ENCODE results near the gene TSPAN32. TPM values are rescaled to one million over a fixed set of nuclear protein-coding genes. Genes with fewer than 3 reads are reported as not detected.

TSPAN32 gene
- total and polyA plus RNA-seq, 2 donors (not counting 3 experiments of a cell fraction or from before 2014, with no cell fraction given), result not detected

GRCh38 chr11:2267306-2267850, 34.4 kb upstream of the TSPAN32 start:
- no peak for FAIRE-seq
- Histone ChIP-seq H3K79me2 (ENCODE audit: control insufficient read depth, insufficient read depth, low read length) (no peaks in the 10 kb centered on the region), H3K4me1 (ENCODE audit: control insufficient read depth, extremely low read depth, insufficient read depth, low read length) (no peaks in the 10 kb centered on the region), H3K9ac (replicated peaks; ENCODE audit: extremely low read depth, insufficient read depth, low read length) (no peak overlapping the region), H3K36me3 (ENCODE audit: control insufficient read depth in 2 of 2, extremely low read depth in 1 of 2, insufficient read depth in 2 of 2, low read length in 2 of 2) (no peaks in the 10 kb centered on the region), H3K27me3 (ENCODE audit: control insufficient read depth in 2 of 2, insufficient read depth in 2 of 2, low read length in 2 of 2) (peaks cover 30 to 37% of the 10 kb centered on the region in 2 experiments), H3K9me3 (replicated peaks; ENCODE audit: control insufficient read depth, insufficient read depth, low read length) (no peaks in the 10 kb centered on the region), H3K4me2 (ENCODE audit: insufficient read depth, low read length) (no peak overlapping the region), H4K20me1 (replicated peaks; ENCODE audit: control insufficient read depth, extremely low read depth, insufficient read depth, low read length) (no peaks in the 10 kb centered on the region), H2AFZ (ENCODE audit: low read depth, low read length) (no peak overlapping the region), H3K27ac (ENCODE audit: insufficient read depth, low read depth, low read length) (no peak overlapping the region), H3K4me3 (replicated peaks in 1 of 3; ENCODE audit: insufficient read depth in 1 of 3, low read depth in 1 of 3, low read length in 3 of 3) (no peak overlapping the region), H3K9me1 (replicated peaks; ENCODE audit: control insufficient read depth, extremely low read depth, insufficient read depth, low read length) (no peaks in the 10 kb centered on the region)
- dilution Hi-C loops (cut with MboI; ENCODE audit: extremely low pct_ligation_motif_present, low sequenced_read_pairs) (no loop called here), intact Hi-C loops (cut with micrococcal nuclease) (no loop called here)
- no peak for TF ChIP-seq FOS (IDR thresholded peaks at IDR 0.05; ENCODE audit: borderline replicate concordance, insufficient read depth, low read length)
- no peak for TF ChIP-seq GATA2 (IDR thresholded peaks at IDR 0.05; ENCODE audit: insufficient read depth, insufficient read length, low read depth, low read length)
- TF ChIP-seq, protein P1, sequence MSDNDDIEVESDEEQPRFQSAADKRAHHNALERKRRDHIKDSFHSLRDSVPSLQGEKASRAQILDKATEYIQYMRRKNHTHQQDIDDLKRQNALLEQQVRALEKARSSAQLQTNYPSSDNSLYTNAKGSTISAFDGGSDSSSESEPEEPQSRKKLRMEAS (IDR thresholded peaks at IDR 0.05; ENCODE audit: insufficient read depth, insufficient read length), result no peak
- no peak for TF ChIP-seq JUN (IDR thresholded peaks at IDR 0.05; ENCODE audit: borderline replicate concordance, insufficient read depth, insufficient read length, low read depth)
- TF ChIP-seq MYC (IDR thresholded peaks at IDR 0.05; ENCODE audit: low read depth, low read length), result no peak
- no peak for TF ChIP-seq CTCF (IDR thresholded peaks at IDR 0.05; ENCODE audit: extremely low read depth in 1 of 2, insufficient read depth in 1 of 2, low read depth in 1 of 2, low read length in 2 of 2)
- no peak for TF ChIP-seq EZH2 (IDR thresholded peaks at IDR 0.05; ENCODE audit: borderline replicate concordance, low read depth, low read length, severe bottlenecking)
- DNase-seq (ENCODE audit: low read depth, low spot score), result no peak
- POLR2A ChIA-PET, result no interaction called here
- CTCF ChIA-PET, result no interaction called here
- no TSS peak for BruUV-seq (replicated peaks)

All from endothelial cell of umbilical vein (primary cell).